PFSK-1 (cell line): ENCODE measurements around the gene ABCG1.

Source experiments
- FOXP2 ChIP-seq: optimal IDR thresholded peaks from 2 replicates; pipeline ENCODE3; 2011; ENCODE audit warnings: borderline replicate concordance, control low read depth, inconsistent platforms; ENCODE audit not compliant: insufficient read depth; ENCODE audit errors: extremely low read length, extremely low read depth
- POLR2AphosphoS5 ChIP-seq: IDR thresholded peaks from 2 replicates; pipeline ENCODE4 v1.6.1; 2012; ENCODE audit warnings: low read depth, mild to moderate bottlenecking, control low read depth, low read length, moderate library complexity
- REST ChIP-seq, 2 experiments: IDR thresholded peaks; 2 replicates each; pipeline versions ENCODE4 v1.6.1 to v1.8.0; 2011 to 2012; ENCODE audit warnings: low read depth in 2 of 2, low read length in 2 of 2, control low read depth in 1 of 2, inconsistent platforms in 1 of 2, mild to moderate bottlenecking in 1 of 2, moderate library complexity in 1 of 2; ENCODE audit not compliant: insufficient read depth in 1 of 2
- SIN3A ChIP-seq: IDR thresholded peaks from 2 replicates; pipeline ENCODE4 v1.6.1; 2012; ENCODE audit warnings: mild to moderate bottlenecking, low read length, moderate library complexity, borderline replicate concordance; ENCODE audit not compliant: insufficient read depth
- TAF1 ChIP-seq: IDR thresholded peaks from 2 replicates; pipeline ENCODE4 v1.6.1; 2012; ENCODE audit warnings: low read length, control low read depth, borderline replicate concordance; ENCODE audit not compliant: insufficient read depth

Gene ABCG1

GRCh38 chr21:42310411-42311001, 91.6 kb downstream of the ABCG1 start:
- no peak for TF ChIP-seq SIN3A
- TF ChIP-seq POLR2AphosphoS5: no peak
- TF ChIP-seq REST (IDR thresholded peaks at IDR 0.05; ENCODE audit: insufficient read depth in 1 of 2, low read depth in 2 of 2, low read length in 2 of 2): no peak
- TF ChIP-seq TAF1: no peak
- no peak for TF ChIP-seq FOXP2

GRCh38 chr21:42311160-42311559, 92.2 kb downstream of the ABCG1 start:
- TF ChIP-seq SIN3A (no peak), REST (IDR thresholded peaks at IDR 0.05; ENCODE audit: insufficient read depth in 1 of 2, low read depth in 2 of 2, low read length in 2 of 2) (no peak), POLR2AphosphoS5 (no peak), TAF1 (no peak), FOXP2 (no peak)

GRCh38 chr21:42311816-42312625, 93.1 kb downstream of the ABCG1 start:
- TF ChIP-seq TAF1: no peak
- no peak for TF ChIP-seq FOXP2
- no peak for TF ChIP-seq POLR2AphosphoS5
- no peak for TF ChIP-seq SIN3A

GRCh38 chr21:42312626-42313104, 93.7 kb downstream of the ABCG1 start:
- TF ChIP-seq REST (IDR thresholded peaks at IDR 0.05; ENCODE audit: insufficient read depth in 1 of 2, low read depth in 2 of 2, low read length in 2 of 2) (no peak), FOXP2 (no peak), TAF1 (no peak), POLR2AphosphoS5 (no peak), SIN3A (no peak)

GRCh38 chr21:42313501-42313969, 94.6 kb downstream of the ABCG1 start:
- TF ChIP-seq SIN3A (no peak), TAF1 (no peak), REST (IDR thresholded peaks at IDR 0.05; ENCODE audit: insufficient read depth in 1 of 2, low read depth in 2 of 2, low read length in 2 of 2) (no peak), FOXP2 (no peak), POLR2AphosphoS5 (no peak)
